Chondrocyte (in vitro differentiated cells): ENCODE measurements around the gene EPS8. TPM values are rescaled to one million over a fixed set of nuclear protein-coding genes. Genes with fewer than 3 reads are reported as not detected.
A peak's percentile ranks its signal among the peaks of the same experiment; 100 is the strongest.

ENCODE experiments used
- DNase-seq: peaks from one replicate; pipeline ENCODE4 v3.0.0; 2021; ENCODE audit warnings: mixed read lengths, low spot score
- H3K27ac Mint-ChIP-seq: one replicate; pipeline ENCODE4 v1.8.0; 2021; ENCODE audit warnings: mild to moderate bottlenecking, moderate library complexity, mixed read lengths; ENCODE audit not compliant: unreplicated experiment
- H3K27me3 Mint-ChIP-seq: 2 replicates; pipeline ENCODE4 v1.8.0; 2021; ENCODE audit warnings: low read depth, mixed read lengths
- H3K36me3 Mint-ChIP-seq: 2 replicates; pipeline ENCODE4 v1.8.0; 2021; ENCODE audit warnings: low read depth, mixed read lengths
- H3K4me1 Mint-ChIP-seq: 2 replicates; pipeline ENCODE4 v1.8.0; 2021; ENCODE audit warnings: low read depth, mild to moderate bottlenecking, mixed read lengths
- H3K4me3 Mint-ChIP-seq: one replicate; pipeline ENCODE4 v1.8.0; 2021; ENCODE audit warnings: mild to moderate bottlenecking, moderate library complexity, mixed read lengths; ENCODE audit not compliant: unreplicated experiment
- H3K9me3 Mint-ChIP-seq: 2 replicates; pipeline ENCODE4 v1.8.0; 2021; ENCODE audit warnings: low read depth, mixed read lengths
- CTCF ChIP-seq: fragments of 200-600 bp; sonication (generic); IDR thresholded peaks from 2 replicates; pipeline ENCODE4 v1.5.0; 2021; ENCODE audit warnings: antibody characterized with exemption, mild to moderate bottlenecking, moderate library complexity
- total RNA-seq: library from RNA; stranded (reverse); gene quantifications from 3 replicates; pipeline ENCODE4 v1.2.1, GENCODE V29; 2021

Gene EPS8
- total RNA-seq, 1 donor from 2014 or later = 114 TPM

- no peak overlapping the region for H3K27ac Mint-ChIP-seq
- no peak overlapping the region for H3K4me3 Mint-ChIP-seq
- H3K36me3 Mint-ChIP-seq = peaks cover 4% of the 10 kb centered on the region
- no peaks in the 10 kb centered on the region for H3K9me3 Mint-ChIP-seq
- H3K27me3 Mint-ChIP-seq = no peaks in the 10 kb centered on the region
- TF ChIP-seq CTCF = peak; percentile 44
- no peak for DNase-seq
- H3K4me1 Mint-ChIP-seq = peaks cover 24% of the 10 kb centered on the region
These were observed 196.3 kb downstream of the EPS8 start for GRCh38 chr12:15592934-15593333.

GRCh38 chr12:15591811-15592210 lies 197.4 kb downstream of the EPS8 start:
- Mint-ChIP-seq H3K27ac (no peak overlapping the region), H3K9me3 (no peaks in the 10 kb centered on the region), H3K27me3 (no peaks in the 10 kb centered on the region), H3K4me1 (peaks cover 24% of the 10 kb centered on the region), H3K36me3 (peaks cover 4% of the 10 kb centered on the region), H3K4me3 (no peak overlapping the region)
- no peak for TF ChIP-seq CTCF
- no peak for DNase-seq

DNA sequence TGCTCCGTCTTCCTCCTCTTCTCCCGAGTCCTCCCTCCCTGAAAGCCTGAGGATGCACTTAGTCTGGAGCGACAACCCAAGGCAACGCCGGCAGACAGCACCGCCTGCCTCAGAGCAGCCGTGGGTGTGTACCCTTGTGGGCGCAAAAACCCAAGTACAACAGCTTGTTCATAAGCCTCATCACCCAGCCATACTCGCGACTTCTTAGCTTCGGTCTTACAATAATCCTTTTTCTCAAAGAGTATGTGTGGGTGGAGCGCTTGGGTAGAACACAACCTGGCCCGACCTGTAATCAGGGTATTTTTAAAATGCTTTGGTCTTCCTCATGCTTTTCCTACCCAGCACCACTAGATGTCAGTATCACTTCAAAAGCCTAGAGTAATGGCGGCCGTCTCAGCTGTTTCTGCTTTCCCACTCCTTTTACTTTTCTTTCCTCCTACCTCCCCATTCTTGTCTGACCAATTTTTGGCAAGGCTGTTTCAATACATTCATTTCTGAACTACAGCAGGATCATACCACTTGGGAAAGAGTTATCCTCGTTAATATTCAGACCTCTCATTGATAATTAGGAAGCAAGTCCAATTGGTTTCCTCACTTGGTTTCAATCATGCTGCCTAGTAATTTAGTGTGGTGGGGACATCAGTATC lies 198.9 kb downstream of the EPS8 start:
- Mint-ChIP-seq H3K27ac (peak overlapping the region; percentile 74), H3K27me3 (no peaks in the 10 kb centered on the region), H3K36me3 (no peaks in the 10 kb centered on the region), H3K4me3 (peak overlapping the region; percentile 68), H3K9me3 (no peaks in the 10 kb centered on the region), H3K4me1 (peaks cover 24% of the 10 kb centered on the region)
- no peak for DNase-seq
- TF ChIP-seq CTCF = peak; percentile 98

DNA sequence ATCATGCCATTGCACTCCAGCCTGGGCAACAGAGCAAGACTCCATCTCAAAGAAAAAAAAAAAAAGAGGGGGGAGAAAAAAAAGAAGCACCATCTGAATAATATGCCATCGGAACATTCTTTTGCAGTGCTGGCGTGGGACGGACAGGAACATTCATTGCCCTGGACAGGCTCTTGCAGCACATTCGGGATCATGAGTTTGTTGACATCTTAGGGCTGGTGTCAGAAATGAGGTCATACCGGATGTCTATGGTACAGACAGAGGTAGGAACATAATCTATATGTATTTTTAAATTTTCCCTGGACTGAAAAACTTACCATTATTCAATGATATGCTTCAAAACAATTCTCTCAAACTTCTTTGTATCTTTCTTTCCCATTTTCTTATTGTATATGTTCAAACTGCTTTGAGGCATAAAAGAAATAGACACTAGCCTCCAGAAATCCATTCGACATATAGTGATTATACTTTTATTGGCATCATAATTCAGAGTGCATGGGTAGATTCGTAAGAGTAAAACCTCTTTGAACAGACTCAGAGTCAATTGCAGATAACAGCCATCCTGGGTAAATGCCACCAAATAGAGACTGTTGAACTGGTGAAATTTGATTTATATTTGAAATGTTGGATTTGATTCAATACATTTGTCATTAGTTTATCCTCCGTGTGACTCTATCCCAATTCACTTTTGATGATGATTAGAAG lies 199.7 kb downstream of the EPS8 start:
- peak overlapping the region; percentile 74 for H3K27ac Mint-ChIP-seq
- no peak for TF ChIP-seq CTCF
- H3K27me3 Mint-ChIP-seq = no peaks in the 10 kb centered on the region
- no peak for DNase-seq
- peak overlapping the region; percentile 68 for H3K4me3 Mint-ChIP-seq
- no peaks in the 10 kb centered on the region for H3K9me3 Mint-ChIP-seq
- H3K36me3 Mint-ChIP-seq = no peaks in the 10 kb centered on the region
- H3K4me1 Mint-ChIP-seq = peaks cover 24% of the 10 kb centered on the region

- no peak overlapping the region for H3K27ac Mint-ChIP-seq
- no peaks in the 10 kb centered on the region for H3K9me3 Mint-ChIP-seq
- no peaks in the 10 kb centered on the region for H3K27me3 Mint-ChIP-seq
- peak; percentile 93 for TF ChIP-seq CTCF
- no peak for DNase-seq
- H3K4me1 Mint-ChIP-seq = peaks cover 14% of the 10 kb centered on the region
- H3K36me3 Mint-ChIP-seq = peaks cover 7% of the 10 kb centered on the region
- H3K4me3 Mint-ChIP-seq = no peak overlapping the region
These were observed 204.7 kb downstream of the EPS8 start for GRCh38 chr12:15584366-15585041.
